ENCODE measurements around the gene EHD2.
"Not testable (repeated sequence)": the region's sequence is repeated elsewhere in the genome, so short reads cannot be mapped to it uniquely, and the experiment has no call there.

EHD2 gene

GRCh38 chr19:47714855-47715254 is 1.6 kb downstream of the EHD2 start:
- not testable (repeated sequence) for DNase-seq (ENCODE audit: low read depth in 2 of 2)

GRCh38 chr19:47716270-47716937 is 3.2 kb downstream of the EHD2 start:
- DNase-seq (ENCODE audit: low read depth in 2 of 2), result no peak

- DNase-seq (ENCODE audit: low read depth in 2 of 2), result not testable (repeated sequence)
Observed at GRCh38 chr19:47718415-47719046, 5.3 kb downstream of the EHD2 start.

DNA sequence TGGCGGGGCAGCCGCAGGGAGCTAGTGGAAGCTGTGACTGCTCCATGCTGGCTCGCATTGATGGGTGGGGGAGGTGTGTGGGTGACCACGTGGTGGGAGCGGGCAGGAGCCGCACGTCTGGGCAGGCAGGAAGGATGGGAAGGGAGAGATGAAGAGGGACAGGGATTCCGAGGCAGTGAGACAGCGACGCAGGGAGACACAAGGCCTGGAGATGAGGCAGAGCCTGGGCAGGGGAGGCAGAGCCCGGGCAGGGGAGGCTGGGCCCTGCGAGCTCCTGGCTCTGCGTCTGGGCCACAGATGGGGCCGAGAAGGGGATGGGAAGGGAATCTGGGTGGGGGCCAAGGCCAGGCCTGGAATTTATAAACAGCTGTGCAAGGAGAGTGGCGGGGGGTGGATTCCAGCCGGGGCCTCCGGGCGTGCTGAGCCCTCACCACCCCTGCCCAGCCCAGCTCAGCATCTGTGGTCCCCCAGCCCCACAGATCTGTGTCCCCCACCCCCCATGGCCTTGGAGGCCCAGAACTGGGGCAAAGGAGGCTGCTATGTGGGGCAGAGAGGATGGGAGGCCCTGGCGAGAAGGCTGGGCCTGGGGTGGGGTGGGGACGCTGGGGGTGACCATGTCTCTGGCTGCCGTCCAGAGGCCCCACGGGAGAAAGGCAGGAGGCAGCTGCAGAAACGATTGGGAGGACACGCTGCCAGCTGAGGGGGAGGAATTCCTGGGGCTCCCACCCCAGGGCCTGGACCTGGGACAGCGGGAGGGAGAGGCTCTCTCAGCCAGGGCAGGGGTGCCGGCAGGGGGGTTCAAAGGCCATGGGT is 6.0 kb downstream of the EHD2 start:
- DNase-seq (ENCODE audit: low read depth in 2 of 2), result peak; percentile 98 to 99

GRCh38 chr19:47720669-47721422 is 7.6 kb downstream of the EHD2 start:
- DNase-seq (ENCODE audit: low read depth in 2 of 2), result no peak

- peak; percentile 65 to 70 for DNase-seq (ENCODE audit: low read depth in 2 of 2)
Observed at GRCh38 chr19:47723581-47723940, 10.3 kb downstream of the EHD2 start.

- DNase-seq (ENCODE audit: low read depth in 2 of 2), result no peak
Observed at GRCh38 chr19:47725759-47726401, 12.7 kb downstream of the EHD2 start.

DNA sequence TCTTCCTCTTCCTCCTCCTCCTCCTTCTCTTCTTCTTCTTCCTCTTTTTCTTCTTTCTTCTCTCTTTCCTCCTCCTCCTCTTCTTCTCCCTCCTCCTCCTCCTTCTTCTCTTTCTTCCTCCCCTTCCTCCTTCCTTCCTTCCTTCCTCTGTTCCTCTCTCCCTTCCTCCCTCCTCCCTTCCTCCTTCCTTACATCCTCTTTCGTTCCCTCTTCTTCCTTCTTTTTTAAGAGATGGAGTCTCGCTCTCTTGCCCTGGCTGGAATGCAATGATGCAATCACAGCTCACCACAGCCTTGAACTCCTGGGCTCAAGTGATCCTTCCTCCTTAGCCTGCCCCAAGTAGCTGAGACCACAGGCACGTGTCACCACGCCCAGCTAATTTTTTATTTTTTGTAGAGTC is 13.2 kb downstream of the EHD2 start:
- DNase-seq (ENCODE audit: low read depth in 2 of 2), result no peak

DNA sequence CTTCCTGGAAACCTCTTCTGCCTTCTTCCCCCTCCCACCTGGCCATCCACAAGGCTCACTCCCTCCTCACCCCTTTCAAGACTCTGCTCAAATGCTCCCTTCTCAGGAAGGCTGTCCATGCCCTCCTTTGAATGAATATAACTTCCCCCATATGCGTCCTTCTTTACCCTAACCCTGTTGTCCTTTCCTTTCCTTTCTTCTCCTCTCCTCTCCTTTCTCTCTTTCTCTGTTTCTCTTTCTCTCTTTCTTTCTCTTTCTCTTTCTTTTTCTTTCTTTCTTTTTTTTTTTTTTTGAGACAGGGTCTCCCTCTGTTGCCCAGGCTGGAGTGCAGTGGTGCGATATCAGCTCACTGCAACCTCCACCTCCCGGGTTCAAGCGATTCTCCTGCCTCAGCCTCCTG is 15.1 kb downstream of the EHD2 start:
- not testable (repeated sequence) for DNase-seq (ENCODE audit: low read depth in 2 of 2)

GRCh38 chr19:47729468-47729798 is 16.2 kb downstream of the EHD2 start:
- peak in 1 of 2 experiments; percentile 45 for DNase-seq (ENCODE audit: low read depth in 2 of 2)

GRCh38 chr19:47729799-47730520 is 16.7 kb downstream of the EHD2 start:
- DNase-seq (ENCODE audit: low read depth in 2 of 2), result no peak

DNA sequence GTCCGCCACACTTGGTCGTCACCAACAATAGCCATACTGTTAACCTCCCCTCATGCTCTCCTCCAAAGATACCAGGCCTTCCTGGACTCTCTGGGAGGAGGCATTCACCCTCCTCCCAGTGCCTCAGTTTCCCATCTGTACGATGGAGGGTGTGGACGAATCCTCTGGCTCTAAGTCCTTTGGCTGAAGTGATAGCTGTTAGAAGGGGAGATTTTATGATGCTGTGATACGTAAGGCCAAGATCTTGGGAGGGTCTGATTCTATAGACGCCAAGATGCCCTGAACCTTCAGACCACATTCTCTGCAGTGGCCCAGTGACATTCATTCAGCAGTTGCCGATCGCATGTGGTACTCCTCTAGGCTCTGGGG is 17.3 kb downstream of the EHD2 start:
- DNase-seq (ENCODE audit: low read depth in 2 of 2), result no peak

DNA sequence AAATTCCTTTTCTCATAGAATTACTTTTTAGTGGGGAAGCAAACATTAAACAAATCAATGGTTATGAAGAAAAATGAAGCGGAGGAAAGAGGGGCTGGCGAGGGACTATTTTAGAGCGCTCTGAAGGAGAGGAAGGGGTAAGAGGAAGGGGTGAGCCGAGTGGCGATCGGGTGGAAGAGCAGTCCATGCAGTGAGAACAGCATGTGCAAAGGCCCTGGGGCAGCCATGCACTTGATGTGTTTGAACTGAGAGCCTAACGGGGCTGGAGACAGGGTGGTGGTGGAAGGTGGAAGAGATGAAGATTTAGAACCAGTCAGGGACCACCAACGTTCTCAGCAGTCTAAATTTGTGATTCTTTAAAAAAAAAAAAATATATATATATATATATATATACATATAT is 17.7 kb downstream of the EHD2 start:
- no peak for DNase-seq (ENCODE audit: low read depth in 2 of 2)

- no peak for DNase-seq (ENCODE audit: low read depth in 2 of 2)
Observed at GRCh38 chr19:47735131-47735530, 21.9 kb downstream of the EHD2 start.

DNA sequence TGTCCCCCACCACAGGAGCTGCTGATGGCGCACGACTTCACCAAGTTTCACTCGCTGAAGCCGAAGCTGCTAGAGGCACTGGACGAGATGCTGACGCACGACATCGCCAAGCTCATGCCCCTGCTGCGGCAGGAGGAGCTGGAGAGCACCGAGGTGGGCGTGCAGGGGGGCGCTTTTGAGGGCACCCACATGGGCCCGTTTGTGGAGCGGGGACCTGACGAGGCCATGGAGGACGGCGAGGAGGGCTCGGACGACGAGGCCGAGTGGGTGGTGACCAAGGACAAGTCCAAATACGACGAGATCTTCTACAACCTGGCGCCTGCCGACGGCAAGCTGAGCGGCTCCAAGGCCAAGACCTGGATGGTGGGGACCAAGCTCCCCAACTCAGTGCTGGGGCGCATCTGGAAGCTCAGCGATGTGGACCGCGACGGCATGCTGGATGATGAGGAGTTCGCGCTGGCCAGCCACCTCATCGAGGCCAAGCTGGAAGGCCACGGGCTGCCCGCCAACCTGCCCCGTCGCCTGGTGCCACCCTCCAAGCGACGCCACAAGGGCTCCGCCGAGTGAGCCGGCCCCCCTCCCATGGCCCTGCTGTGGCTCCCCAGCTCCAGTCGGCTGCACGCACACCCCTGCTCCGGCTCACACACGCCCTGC is 27.8 kb downstream of the EHD2 start:
- DNase-seq (ENCODE audit: low read depth in 2 of 2), result no peak

GRCh38 chr19:47741544-47742140 is 28.4 kb downstream of the EHD2 start:
- DNase-seq (ENCODE audit: low read depth in 2 of 2), result no peak

DNA sequence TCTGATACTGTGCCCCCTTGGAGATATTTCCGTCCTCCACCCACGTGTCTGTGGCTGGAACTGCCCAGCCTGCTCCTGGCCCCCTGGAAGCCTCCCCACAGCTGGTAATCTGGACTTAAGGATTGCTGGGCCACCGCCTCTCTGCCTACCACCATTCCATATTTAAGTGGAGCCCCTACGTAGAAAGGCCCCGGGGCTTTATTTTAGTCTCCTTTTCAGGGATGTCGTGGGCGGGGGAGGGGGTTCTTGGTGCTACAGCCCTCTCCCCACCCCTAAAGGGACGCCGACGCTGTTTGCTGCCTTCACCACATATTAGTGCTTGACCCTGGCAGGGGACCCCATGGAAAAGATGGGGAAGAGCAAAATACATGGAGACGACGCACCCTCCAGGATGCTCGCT is 29.4 kb downstream of the EHD2 start:
- DNase-seq (ENCODE audit: low read depth in 2 of 2), result no peak

DNA sequence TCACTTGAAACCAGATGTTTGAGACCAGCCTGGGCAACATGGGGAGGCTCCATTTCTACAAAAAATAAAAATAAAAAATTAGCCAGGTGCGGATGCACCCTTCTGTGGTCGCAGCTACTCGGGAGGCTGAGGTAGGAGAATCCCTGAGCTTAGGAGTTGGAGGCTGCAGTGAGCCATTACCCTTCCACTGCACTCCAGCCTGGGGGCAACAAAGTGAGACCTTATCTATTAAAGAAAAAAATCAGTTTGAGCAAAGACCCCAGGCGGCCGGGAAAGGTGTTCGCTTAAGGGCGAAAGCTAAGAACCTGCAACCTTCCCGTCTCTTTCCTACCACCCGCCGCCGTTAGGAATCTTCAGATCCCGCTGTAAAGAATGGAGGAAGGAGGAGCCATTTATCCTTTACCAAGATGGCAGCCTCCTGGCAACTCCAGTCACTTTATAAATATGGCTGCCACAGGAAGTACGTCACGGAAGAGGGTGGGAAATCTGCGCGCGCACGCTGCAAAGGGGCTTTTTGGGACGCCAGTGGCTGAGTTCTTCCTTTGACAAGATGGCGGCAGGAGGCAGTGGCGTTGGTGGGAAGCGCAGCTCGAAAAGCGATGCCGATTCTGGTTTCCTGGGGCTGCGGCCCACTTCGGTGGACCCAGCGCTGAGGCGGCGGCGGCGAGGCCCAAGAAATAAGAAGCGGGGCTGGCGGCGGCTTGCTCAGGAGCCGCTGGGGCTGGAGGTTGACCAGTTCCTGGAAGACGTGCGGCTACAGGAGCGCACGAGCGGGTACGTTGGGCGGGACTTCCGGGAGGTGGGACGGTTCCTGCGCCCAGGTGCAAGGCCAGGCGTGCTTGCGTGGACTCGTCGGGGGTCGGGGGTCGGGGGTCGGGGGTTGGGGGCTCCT is 32.0 kb downstream of the EHD2 start, which contains the start of gene NOP53:
TSS of gene NOP53 (plus strand) at position 537 of the 892 bp plus-strand sequence. CDS start at position 551, 14 bp downstream.
- DNase-seq (ENCODE audit: low read depth in 2 of 2), result peak; percentile 91 to 93

DNA sequence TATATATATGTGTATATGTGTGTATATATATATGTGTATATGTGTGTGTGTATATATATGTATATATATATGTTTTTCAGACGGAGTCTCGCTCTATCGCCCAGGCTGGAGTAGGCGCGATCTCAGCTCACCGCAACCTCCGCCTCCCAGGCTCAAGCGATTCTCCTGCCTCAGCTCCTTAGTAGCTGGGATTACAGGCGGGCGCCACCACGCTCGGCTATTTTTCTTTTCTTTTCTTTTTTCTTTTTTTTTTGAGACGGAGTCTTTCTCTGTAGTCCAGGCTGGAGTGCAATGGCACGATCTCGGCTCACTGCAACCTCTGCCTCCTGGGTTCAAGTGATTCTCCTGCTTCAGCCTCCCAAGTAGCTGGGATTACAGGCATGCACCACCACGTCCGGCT is 32.9 kb downstream of the EHD2 start:
- not testable (repeated sequence) for DNase-seq (ENCODE audit: low read depth in 2 of 2)

Data from fibroblast of skin of left biceps (primary cell).